H9 (cell line): ENCODE results near the gene MINDY4. TPM values are rescaled to one million over a fixed set of nuclear protein-coding genes. Genes with fewer than 3 reads are reported as not detected.

ENCODE experiments used
- DNase-seq: peaks from one replicate; pipeline ENCODE4 v3.0.0-alpha.2; 2017
- H2AFZ ChIP-seq: one replicate; pipeline ENCODE4 v1.6.1; 2013; ENCODE audit warnings: mild to moderate bottlenecking, low read length, control low read depth, moderate library complexity
- H2AK5ac ChIP-seq: 2 replicates; pipeline ENCODE4 v1.6.1; 2013; ENCODE audit warnings: low read length, control low read depth, mixed read lengths; ENCODE audit not compliant: insufficient read length
- H2BK120ac ChIP-seq: one replicate; pipeline ENCODE4 v1.6.1; 2013; ENCODE audit warnings: low read depth, mild to moderate bottlenecking, low read length, control low read depth, inconsistent platforms; ENCODE audit not compliant: poor library complexity, severe bottlenecking
- H2BK12ac ChIP-seq: 2 replicates; pipeline ENCODE4 v1.6.1; 2013; ENCODE audit warnings: low read length, control low read depth, mixed read lengths, low read depth; ENCODE audit not compliant: insufficient read length
- H2BK15ac ChIP-seq: 2 replicates; pipeline ENCODE4 v1.6.1; 2013; ENCODE audit warnings: low read depth, low read length, control low read depth
- H2BK20ac ChIP-seq: one replicate; pipeline ENCODE4 v1.6.1; 2013; ENCODE audit warnings: low read depth, mild to moderate bottlenecking, low read length, control low read depth, inconsistent platforms; ENCODE audit not compliant: poor library complexity, severe bottlenecking
- H2BK5ac ChIP-seq: 2 replicates; pipeline ENCODE4 v1.6.1; 2013; ENCODE audit warnings: low read length, control low read depth, mixed read lengths; ENCODE audit not compliant: insufficient read length
- H3K14ac ChIP-seq: 2 replicates; pipeline ENCODE4 v1.6.1; 2013; ENCODE audit warnings: low read length, control low read depth; ENCODE audit not compliant: insufficient read depth
- H3K18ac ChIP-seq: 2 replicates; pipeline ENCODE4 v1.6.1; 2013; ENCODE audit warnings: low read depth, mild to moderate bottlenecking, mixed read lengths, low read length, control low read depth; ENCODE audit not compliant: insufficient read length
- H3K23ac ChIP-seq: 2 replicates; pipeline ENCODE4 v1.6.1; 2013; ENCODE audit warnings: low read length, control low read depth, mixed read lengths, low read depth; ENCODE audit not compliant: insufficient read length
- H3K23me2 ChIP-seq: 2 replicates; pipeline ENCODE4 v1.6.1; 2013; ENCODE audit warnings: low read depth, mild to moderate bottlenecking, mixed read lengths, low read length, control low read depth; ENCODE audit not compliant: insufficient read length, poor library complexity, severe bottlenecking
- H3K27ac ChIP-seq: 2 replicates; pipeline ENCODE4 v1.5.1; 2013; ENCODE audit warnings: low read length, control low read depth, mixed read lengths, low read depth; ENCODE audit not compliant: insufficient read length
- H3K27me3 ChIP-seq: 2 replicates; pipeline ENCODE4 v1.6.1; 2013; ENCODE audit warnings: low read length, control low read depth, inconsistent platforms; ENCODE audit not compliant: insufficient read depth
- H3K4ac ChIP-seq: 2 replicates; pipeline ENCODE4 v1.6.1; 2013; ENCODE audit warnings: low read depth, mild to moderate bottlenecking, control low read depth, inconsistent platforms, low read length, moderate library complexity
- H3K4me1 ChIP-seq: 2 replicates; pipeline ENCODE4 v1.6.1; 2013; ENCODE audit warnings: low read length, control low read depth, inconsistent platforms; ENCODE audit not compliant: insufficient read depth
- H3K4me2 ChIP-seq: 2 replicates; pipeline ENCODE4 v1.6.1; 2013; ENCODE audit warnings: low read length, control low read depth, mixed read lengths; ENCODE audit not compliant: insufficient read length, insufficient read depth
- H3K56ac ChIP-seq: 2 replicates; pipeline ENCODE4 v1.6.1; 2013; ENCODE audit warnings: low read depth, mild to moderate bottlenecking, mixed read lengths, low read length, control low read depth; ENCODE audit not compliant: insufficient read length
- H3K79me1 ChIP-seq: 2 replicates; pipeline ENCODE4 v1.6.1; 2013; ENCODE audit warnings: low read depth, mild to moderate bottlenecking, moderate library complexity, low read length, control low read depth, inconsistent platforms; ENCODE audit not compliant: insufficient read depth, poor library complexity, severe bottlenecking
- H3K79me2 ChIP-seq: 2 replicates; pipeline ENCODE4 v1.6.1; 2013; ENCODE audit warnings: low read length, control low read depth, inconsistent platforms; ENCODE audit not compliant: insufficient read depth
- H3K9ac ChIP-seq: 2 replicates; pipeline ENCODE4 v1.6.1; 2013; ENCODE audit warnings: low read length, control low read depth, mixed read lengths; ENCODE audit not compliant: insufficient read length; ENCODE audit errors: extremely low read depth
- H3K9me3 ChIP-seq: one replicate; pipeline ENCODE4 v1.6.1; 2013; ENCODE audit warnings: low read depth, low read length, inconsistent platforms; ENCODE audit not compliant: control insufficient read depth
- H3T11ph ChIP-seq: one replicate; pipeline ENCODE4 v1.6.1; 2013; ENCODE audit warnings: mild to moderate bottlenecking, low read length, control low read depth, inconsistent platforms
- H4K20me1 ChIP-seq: one replicate; pipeline ENCODE4 v1.6.1; 2013; ENCODE audit not compliant: control insufficient read depth, insufficient read length, insufficient read depth
- H4K5ac ChIP-seq: 2 replicates; pipeline ENCODE4 v1.6.1; 2013; ENCODE audit warnings: low read depth, mild to moderate bottlenecking, mixed read lengths, low read length, control low read depth; ENCODE audit not compliant: insufficient read length
- H4K8ac ChIP-seq: replicated peaks from 2 replicates; pipeline ENCODE4 v1.6.1; 2013; ENCODE audit warnings: low read length, control low read depth, mixed read lengths, low read depth; ENCODE audit not compliant: insufficient read length
- H4K91ac ChIP-seq: 2 replicates; pipeline ENCODE4 v1.6.1; 2013; ENCODE audit warnings: low read depth, mild to moderate bottlenecking, moderate library complexity, mixed read lengths, low read length, control low read depth; ENCODE audit not compliant: insufficient read length
- H3K27ac Mint-ChIP-seq, 3 experiments: 2 replicates in 2 of 3; 3 replicates in 1 of 3; pipeline ENCODE4 v1.8.0; 2020 to 2021; ENCODE audit warnings: mixed read lengths in 3 of 3, mild to moderate bottlenecking in 1 of 3, moderate library complexity in 1 of 3
- H3K27me3 Mint-ChIP-seq: 2 replicates; pipeline ENCODE4 v1.8.0; 2021; ENCODE audit warnings: low read depth, mild to moderate bottlenecking, moderate library complexity, mixed read lengths
- H3K36me3 Mint-ChIP-seq, 3 experiments: 2 replicates in 2 of 3; 3 replicates in 1 of 3; pipeline ENCODE4 v1.8.0; 2020 to 2021; ENCODE audit warnings: low read depth in 3 of 3, mixed read lengths in 3 of 3; ENCODE audit not compliant: insufficient read depth in 1 of 3
- H3K4me1 Mint-ChIP-seq, 2 experiments: 2 replicates each; pipeline ENCODE4 v1.8.0; 2020; ENCODE audit warnings: mixed read lengths in 2 of 2
- H3K4me3 Mint-ChIP-seq, 2 experiments: 2 replicates in 1 of 2; 3 replicates in 1 of 2; pipeline ENCODE4 v1.8.0; 2020 to 2021; ENCODE audit warnings: mild to moderate bottlenecking in 2 of 2, mixed read lengths in 2 of 2, moderate library complexity in 1 of 2
- H3K9me3 Mint-ChIP-seq, 2 experiments: 2 replicates in 1 of 2; 3 replicates in 1 of 2; pipeline ENCODE4 v1.8.0; 2020; ENCODE audit warnings: mild to moderate bottlenecking in 2 of 2, mixed read lengths in 2 of 2, moderate library complexity in 1 of 2
- CTCF ChIP-seq: fragments of 200-600 bp; sonication (generic); conservative IDR thresholded peaks from 3 replicates; pipeline ENCODE4 v1.8.0; 2021; ENCODE audit warnings: antibody characterized with exemption, mild to moderate bottlenecking
- WGBS: extraction: QIAGEN DNeasy Blood & Tissue Kit; methylation state at CpG from one replicate; pipeline ENCODE4 v1.1.7; 2013; ENCODE audit warnings: missing lambda C conversion rate, low lambda C conversion rate, mixed read lengths; ENCODE audit not compliant: insufficient read length; ENCODE audit errors: extremely low coverage; 5-methylcytosine and 5-hydroxymethylcytosine counted together
- total RNA-seq: library from RNA; stranded (reverse); gene quantifications from 2 replicates; pipeline ENCODE4 v1.2.1, GENCODE V29; 2021

The MINDY4 gene
- total RNA-seq, 1 experiment from 2014 or later, result 3.1 TPM

- no CpG with 5 or more reads among the region's 10 CpGs for WGBS
- Histone ChIP-seq H3K4ac (no peak overlapping the region), H3K9me3 (no peaks in the 10 kb centered on the region), H3K14ac (no peak overlapping the region), H4K91ac (no peak overlapping the region), H2AK5ac (no peak overlapping the region), H4K8ac (no peak overlapping the region), H3K79me2 (no peaks in the 10 kb centered on the region), H4K20me1 (no peaks in the 10 kb centered on the region), H3K18ac (no peak overlapping the region), H3K23me2 (no peaks in the 10 kb centered on the region), H2BK15ac (no peak overlapping the region), H2BK12ac (no peak overlapping the region), H2BK120ac (no peak overlapping the region), H3K27me3 (no peaks in the 10 kb centered on the region), H3K79me1 (no peaks in the 10 kb centered on the region), H2BK5ac (no peak overlapping the region), H3K27ac (no peak overlapping the region), H2AFZ (no peak overlapping the region), H3K9ac (no peak overlapping the region), H3T11ph (no peak overlapping the region), H2BK20ac (no peak overlapping the region), H3K23ac (no peak overlapping the region), H3K4me1 (no peaks in the 10 kb centered on the region), H3K4me2 (no peak overlapping the region), H4K5ac (no peak overlapping the region), H3K56ac (no peak overlapping the region)
- Mint-ChIP-seq H3K4me1 (peaks cover 4 to 11% of the 10 kb centered on the region in 2 experiments), H3K27me3 (no peaks in the 10 kb centered on the region), H3K27ac (peak overlapping the region in 1 of 3 experiments; percentile 1; a peak in 2 of 7 replicates), H3K36me3 (peaks cover 0 to 3% (median 0%) of the 10 kb centered on the region in 3 experiments; a peak in 2 of 7 replicates), H3K4me3 (no peak overlapping the region), H3K9me3 (no peaks in the 10 kb centered on the region)
- peak; percentile 72 for DNase-seq
- peak; percentile 56 for TF ChIP-seq CTCF
These were observed 19.9 kb downstream of the MINDY4 start for GRCh38 chr7:30791114-30791513.
